Measurements from ENCODE around the gene DGKB.

The DGKB gene

GRCh38 chr7:14195079-14195478 is 707.5 kb downstream of the DGKB start:
- no peak for DNase-seq (ENCODE audit: low read depth)
- H3K4me3 ChIP-seq (ENCODE audit: low read depth, low read length) = no peak overlapping the region
- no peak for TF ChIP-seq CTCF (IDR thresholded peaks at IDR 0.05; ENCODE audit: low read depth, low read length, missing control alignments)
- in situ Hi-C loops (cut with HindIII; ENCODE audit: low sequenced_read_pairs) = no loop called here

DNA sequence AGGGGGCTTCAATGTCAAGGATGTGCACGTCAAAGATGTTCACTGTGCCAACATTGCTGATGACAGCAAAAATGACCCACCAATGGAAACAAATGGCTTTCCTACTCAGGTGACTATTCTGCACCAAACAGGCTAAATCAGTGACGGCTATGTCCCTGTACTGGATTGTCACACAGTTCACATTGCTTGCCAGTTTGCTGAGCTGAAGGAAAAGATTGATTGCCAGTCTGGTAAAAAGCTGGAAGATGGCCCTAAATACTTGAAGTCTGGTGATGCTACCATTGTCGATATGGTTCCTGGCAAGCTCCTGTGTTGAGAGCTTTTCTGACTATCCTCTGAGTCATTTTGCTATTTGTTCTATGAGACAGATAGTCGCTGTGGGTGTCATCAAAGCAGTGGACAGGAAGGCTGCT is 710.9 kb downstream of the DGKB start:
- no peak overlapping the region for H3K4me3 ChIP-seq (ENCODE audit: low read depth, low read length)
- no peak for TF ChIP-seq CTCF (IDR thresholded peaks at IDR 0.05; ENCODE audit: low read depth, low read length, missing control alignments)
- no peak for DNase-seq (ENCODE audit: low read depth)
- in situ Hi-C loops (cut with HindIII; ENCODE audit: low sequenced_read_pairs) = no loop called here

GRCh38 chr7:14184292-14184864 is 718.2 kb downstream of the DGKB start:
- DNase-seq (ENCODE audit: low read depth) = no peak
- in situ Hi-C loops (cut with HindIII; ENCODE audit: low sequenced_read_pairs) = no loop called here
- no peak for TF ChIP-seq CTCF (IDR thresholded peaks at IDR 0.05; ENCODE audit: low read depth, low read length, missing control alignments)
- no peak overlapping the region for H3K4me3 ChIP-seq (ENCODE audit: low read depth, low read length)

GRCh38 chr7:14179781-14180180 is 722.8 kb downstream of the DGKB start:
- in situ Hi-C loops (cut with HindIII; ENCODE audit: low sequenced_read_pairs) = no loop called here
- no peak overlapping the region for H3K4me3 ChIP-seq (ENCODE audit: low read depth, low read length)
- DNase-seq (ENCODE audit: low read depth) = no peak
- TF ChIP-seq CTCF (IDR thresholded peaks at IDR 0.05; ENCODE audit: low read depth, low read length, missing control alignments) = no peak

DNA sequence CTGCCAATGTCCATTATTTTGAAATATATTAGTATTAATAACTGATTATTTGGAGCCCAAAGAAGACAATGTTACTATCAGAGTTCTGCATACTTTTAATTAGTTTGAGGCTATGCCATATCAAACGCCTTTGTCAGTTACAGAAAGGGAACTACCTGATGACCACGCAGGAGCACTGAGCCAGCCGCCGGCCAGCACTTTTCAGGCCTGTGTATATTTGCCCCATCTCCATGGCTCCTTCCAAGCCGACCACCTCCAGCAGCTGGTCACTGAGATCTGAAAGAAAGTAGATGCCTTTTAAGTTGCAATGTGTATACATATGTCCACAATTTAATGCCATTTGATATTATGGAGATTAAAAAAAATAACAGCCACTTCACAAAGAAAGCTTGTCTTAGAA is 724.7 kb downstream of the DGKB start:
- in situ Hi-C loops (cut with HindIII; ENCODE audit: low sequenced_read_pairs) = no loop called here

GRCh38 chr7:14170872-14171271 is 731.7 kb downstream of the DGKB start:
- in situ Hi-C loops (cut with HindIII; ENCODE audit: low sequenced_read_pairs) = no loop called here
- TF ChIP-seq CTCF (IDR thresholded peaks at IDR 0.05; ENCODE audit: low read depth, low read length, missing control alignments) = no peak
- H3K4me3 ChIP-seq (ENCODE audit: low read depth, low read length) = no peak overlapping the region
- DNase-seq (ENCODE audit: low read depth) = no peak

More for the DNA sequence above, 724.7 kb downstream of the DGKB start:
- no peak overlapping the region for H3K4me3 ChIP-seq (ENCODE audit: low read depth, low read length)
- TF ChIP-seq CTCF (IDR thresholded peaks at IDR 0.05; ENCODE audit: low read depth, low read length, missing control alignments) = no peak
- no peak for DNase-seq (ENCODE audit: low read depth)
